A673 (cell line): ENCODE results near the gene DOK4. TPM values are rescaled to one million over a fixed set of nuclear protein-coding genes. Genes with fewer than 3 reads are reported as not detected.

Experiments
- BruUV-seq: library from RNA; stranded (reverse); fragments of 400-500 nt; replicated peaks from 2 replicates; lab custom pipeline; 2021; lab: Mats Ljungman, UMichigan
- CTCF ChIA-PET: fragments of 300-600 bp; sonication (Branson Sonifier 250); formaldehyde crosslinking; loops from one replicate; lab custom pipeline; 2022; ENCODE audit warnings: antibody characterized with exemption; lab: Charles Lee
- POLR2A ChIA-PET: fragments of 300-600 bp; sonication (Branson Sonifier 250); formaldehyde crosslinking; loops from one replicate; lab custom pipeline; 2022; ENCODE audit warnings: antibody characterized with exemption; ENCODE audit not compliant: low non-redundant PET; lab: Charles Lee
- DNase-seq: peaks from one replicate; pipeline ENCODE4 v3.0.0-alpha.2; 2015; ENCODE audit warnings: low spot score
- H3K27ac ChIP-seq: fragments of 200-600 bp; sonication (generic); 2 replicates; pipeline ENCODE4 v1.5.1; 2016; ENCODE audit warnings: mixed run types, low read depth, mild to moderate bottlenecking, mixed read lengths, antibody characterized with exemption, low read length; ENCODE audit not compliant: poor library complexity, severe bottlenecking
- H3K27me3 ChIP-seq: fragments of 200-600 bp; sonication (generic); replicated peaks from 2 replicates; pipeline ENCODE4 v1.6.1; 2017; ENCODE audit warnings: mixed run types, low read depth, mild to moderate bottlenecking, mixed read lengths, antibody characterized with exemption, low read length; ENCODE audit not compliant: insufficient read depth, poor library complexity
- H3K36me3 ChIP-seq: fragments of 200-600 bp; sonication (generic); 2 replicates; pipeline ENCODE4 v1.6.1; 2016; ENCODE audit warnings: mixed run types, mild to moderate bottlenecking, mixed read lengths, antibody characterized with exemption, low read length; ENCODE audit not compliant: insufficient read depth, poor library complexity, severe bottlenecking
- H3K4me1 ChIP-seq: fragments of 200-600 bp; sonication (generic); 2 replicates; pipeline ENCODE4 v1.6.1; 2017; ENCODE audit warnings: mixed run types, mild to moderate bottlenecking, mixed read lengths, antibody characterized with exemption, low read length; ENCODE audit not compliant: insufficient read depth, poor library complexity, severe bottlenecking
- H3K4me3 ChIP-seq: fragments of 200-600 bp; sonication (generic); 2 replicates; pipeline ENCODE4 v1.5.1; 2016; ENCODE audit warnings: low read depth, mixed run types, mild to moderate bottlenecking, mixed read lengths, low read length; ENCODE audit not compliant: poor library complexity, severe bottlenecking
- H3K9me3 ChIP-seq: fragments of 200-600 bp; sonication (generic); 2 replicates; pipeline ENCODE4 v1.6.1; 2016; ENCODE audit warnings: mixed run types, low read depth, mild to moderate bottlenecking, mixed read lengths, antibody characterized with exemption, low read length; ENCODE audit not compliant: poor library complexity, severe bottlenecking
- EZH2 ChIP-seq: fragments of 200-600 bp; sonication (generic); IDR thresholded peaks from 2 replicates; pipeline ENCODE4 v1.6.1; 2017; ENCODE audit warnings: borderline replicate concordance, low read depth, mild to moderate bottlenecking, mixed read lengths, antibody characterized with exemption, low read length; ENCODE audit not compliant: poor library complexity, severe bottlenecking
- intact Hi-C: fragments of 100-400 bp; cut with micrococcal nuclease; formaldehyde crosslinking; loops from one replicate; pipeline ENCODE4 v1.10.0; 2022; ENCODE audit not compliant: unreplicated experiment
- total RNA-seq: library from RNA; stranded (reverse); gene quantifications from 2 replicates; pipeline ENCODE4 v1.2.3, GENCODE V29; 2021
- TF ChIP-seq, protein P1 (sequence below): fragments of 300-800, 200-600 bp; sonication (generic); conservative IDR thresholded peaks from 2 replicates; pipeline ENCODE4 v1.5.1; 2017; ENCODE audit warnings: low read depth, mild to moderate bottlenecking, antibody characterized with exemption, low read length, moderate library complexity, mixed read lengths

DOK4 gene
- total RNA-seq, 1 experiment from 2014 or later = 14.3 TPM

DNA sequence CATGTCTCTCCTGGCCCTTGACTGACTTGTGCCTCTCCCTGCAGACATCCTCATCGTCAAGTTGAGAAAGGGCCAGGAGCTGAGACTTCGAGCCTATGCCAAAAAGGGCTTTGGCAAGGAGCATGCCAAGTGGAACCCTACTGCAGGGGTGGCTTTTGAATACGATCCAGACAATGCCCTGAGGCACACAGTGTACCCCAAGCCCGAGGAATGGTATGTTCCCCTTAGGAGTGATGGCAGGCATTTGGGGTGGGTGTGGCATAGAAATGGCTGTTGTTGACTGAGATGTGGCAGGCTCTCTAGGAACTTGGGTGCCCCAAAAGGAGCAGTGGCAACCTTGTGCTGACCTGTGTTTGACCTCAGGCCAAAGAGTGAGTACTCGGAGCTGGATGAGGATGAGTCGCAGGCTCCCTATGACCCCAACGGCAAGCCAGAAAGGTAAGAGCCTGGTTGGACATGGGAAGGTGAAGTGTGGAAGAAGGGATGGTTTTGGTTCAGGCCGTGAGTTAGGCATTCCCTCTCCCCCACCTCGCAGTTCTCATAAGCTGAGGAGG, 16.3 kb downstream of the DOK4 start:
- Histone ChIP-seq H3K9me3 (no peaks in the 10 kb centered on the region), H3K27me3 (no peaks in the 10 kb centered on the region), H3K4me1 (peaks cover 19% of the 10 kb centered on the region), H3K36me3 (peaks cover 85% of the 10 kb centered on the region), H3K4me3 (no peak overlapping the region), H3K27ac (no peak overlapping the region)
- intact Hi-C loops = no loop called here
- ChIA-PET CTCF (no interaction called here), POLR2A (no interaction called here)
- BruUV-seq = no TSS peak
- peak; percentile 58 for DNase-seq
- TF ChIP-seq EZH2 = no peak

DNA sequence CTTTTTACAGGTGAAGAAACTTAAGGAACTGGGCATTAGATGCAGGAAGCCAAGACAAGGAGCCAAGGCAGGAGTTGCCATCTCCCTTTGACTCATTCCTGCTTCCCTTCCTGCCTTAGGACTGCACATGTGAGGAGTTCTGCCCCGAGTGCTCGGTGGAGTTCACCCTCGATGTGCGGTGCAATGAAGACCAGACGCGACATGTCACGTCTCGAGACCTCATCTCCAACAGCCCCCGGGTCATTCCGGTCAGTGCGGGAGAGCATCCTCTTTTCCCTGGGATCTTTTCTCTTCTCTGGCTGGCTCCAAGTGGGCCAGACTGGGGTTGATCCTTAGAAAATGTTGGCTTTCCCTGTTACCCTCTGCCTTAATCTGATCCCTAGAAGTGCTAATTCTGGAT, 17.2 kb downstream of the DOK4 start:
- ChIA-PET POLR2A (no interaction called here), CTCF (no interaction called here)
- Histone ChIP-seq H3K36me3 (peaks cover 85% of the 10 kb centered on the region), H3K27me3 (no peaks in the 10 kb centered on the region), H3K4me1 (peaks cover 19% of the 10 kb centered on the region), H3K27ac (no peak overlapping the region), H3K9me3 (no peaks in the 10 kb centered on the region), H3K4me3 (no peak overlapping the region)
- no TSS peak for BruUV-seq
- intact Hi-C loops = no loop called here
- no peak for DNase-seq
- TF ChIP-seq EZH2 = no peak
- TF ChIP-seq, protein P1, sequence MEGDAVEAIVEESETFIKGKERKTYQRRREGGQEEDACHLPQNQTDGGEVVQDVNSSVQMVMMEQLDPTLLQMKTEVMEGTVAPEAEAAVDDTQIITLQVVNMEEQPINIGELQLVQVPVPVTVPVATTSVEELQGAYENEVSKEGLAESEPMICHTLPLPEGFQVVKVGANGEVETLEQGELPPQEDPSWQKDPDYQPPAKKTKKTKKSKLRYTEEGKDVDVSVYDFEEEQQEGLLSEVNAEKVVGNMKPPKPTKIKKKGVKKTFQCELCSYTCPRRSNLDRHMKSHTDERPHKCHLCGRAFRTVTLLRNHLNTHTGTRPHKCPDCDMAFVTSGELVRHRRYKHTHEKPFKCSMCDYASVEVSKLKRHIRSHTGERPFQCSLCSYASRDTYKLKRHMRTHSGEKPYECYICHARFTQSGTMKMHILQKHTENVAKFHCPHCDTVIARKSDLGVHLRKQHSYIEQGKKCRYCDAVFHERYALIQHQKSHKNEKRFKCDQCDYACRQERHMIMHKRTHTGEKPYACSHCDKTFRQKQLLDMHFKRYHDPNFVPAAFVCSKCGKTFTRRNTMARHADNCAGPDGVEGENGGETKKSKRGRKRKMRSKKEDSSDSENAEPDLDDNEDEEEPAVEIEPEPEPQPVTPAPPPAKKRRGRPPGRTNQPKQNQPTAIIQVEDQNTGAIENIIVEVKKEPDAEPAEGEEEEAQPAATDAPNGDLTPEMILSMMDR = no peak

DNA sequence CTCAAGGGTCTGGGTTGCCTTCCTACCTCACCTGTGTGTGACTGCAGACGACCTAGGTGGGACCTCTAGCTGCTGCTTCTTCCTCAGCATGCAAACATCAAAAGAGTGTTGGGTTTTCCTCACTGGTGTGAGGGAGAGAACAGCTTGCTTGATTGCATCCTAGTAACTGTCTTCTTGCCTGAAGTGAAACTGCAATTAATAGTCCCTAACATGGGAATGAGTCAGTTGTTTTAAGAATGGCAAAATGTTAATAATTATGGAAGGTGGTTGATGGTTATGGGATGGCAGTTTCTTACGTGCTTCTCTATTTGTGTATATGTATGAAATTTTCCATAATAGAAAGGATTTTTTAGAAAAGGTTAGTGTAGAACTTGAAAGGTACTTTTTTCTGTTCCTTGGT, 17.9 kb downstream of the DOK4 start:
- TF ChIP-seq EZH2 = no peak
- TF ChIP-seq, protein P1 = no peak
- Histone ChIP-seq H3K9me3 (no peaks in the 10 kb centered on the region), H3K36me3 (peaks cover 86% of the 10 kb centered on the region), H3K4me1 (peaks cover 19% of the 10 kb centered on the region), H3K27me3 (no peaks in the 10 kb centered on the region), H3K27ac (no peak overlapping the region), H3K4me3 (no peak overlapping the region)
- CTCF ChIA-PET = interaction anchor here (0.6 kb wide), 1 partner anchor 20 kb away, joined by 5 read pairs; no protein-coding TSS in a partner anchor
- intact Hi-C loops = no loop called here
- POLR2A ChIA-PET = no interaction called here
- no TSS peak for BruUV-seq
- DNase-seq = no peak

DNA sequence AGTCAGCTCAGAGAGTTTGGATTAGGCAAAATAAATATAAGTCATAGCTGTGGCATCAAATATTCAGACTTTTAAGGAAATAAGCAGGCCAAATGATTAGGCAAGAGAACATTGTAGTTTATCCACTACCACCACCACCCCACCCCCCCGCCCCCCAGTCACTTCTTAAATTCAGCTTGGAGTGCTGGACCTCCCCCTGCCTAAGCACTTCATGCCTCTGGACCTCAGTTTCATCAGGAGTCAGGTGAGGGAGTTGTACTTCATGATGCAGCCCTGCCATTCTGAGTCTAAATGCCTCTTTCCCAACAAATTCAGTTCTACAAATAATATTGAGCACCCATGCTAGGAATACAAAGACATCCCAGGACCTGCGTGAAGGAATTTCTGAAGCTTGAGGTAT, 21.8 kb downstream of the DOK4 start:
- no TSS peak for BruUV-seq
- H3K36me3 ChIP-seq = peaks cover 67% of the 10 kb centered on the region
- POLR2A ChIA-PET = no interaction called here

More for the DNA sequence above, 21.8 kb downstream of the DOK4 start:
- no peaks in the 10 kb centered on the region for H3K27me3 ChIP-seq
- CTCF ChIA-PET = no interaction called here
- intact Hi-C loops = no loop called here
- no peak overlapping the region for H3K27ac ChIP-seq
- TF ChIP-seq, protein P1 = no peak
- TF ChIP-seq EZH2 = no peak
- H3K4me3 ChIP-seq = no peak overlapping the region
- no peak for DNase-seq
- H3K4me1 ChIP-seq = no peaks in the 10 kb centered on the region
- H3K9me3 ChIP-seq = no peaks in the 10 kb centered on the region
